GM18873 (cell line): ENCODE measurements around the gene NEU4.
"Not testable (repeated sequence)": the region's sequence is repeated elsewhere in the genome, so short reads cannot be mapped to it uniquely, and the experiment has no call there.

Experiments
- ATAC-seq: cut with Tn5 transposase; IDR thresholded peaks from one replicate; pipeline ENCODE4 v1.9.1; 2021; ENCODE audit warnings: mild to moderate bottlenecking, moderate library complexity, moderate number of reproducible peaks; ENCODE audit not compliant: unreplicated experiment, low FRiP score

NEU4 gene

DNA sequence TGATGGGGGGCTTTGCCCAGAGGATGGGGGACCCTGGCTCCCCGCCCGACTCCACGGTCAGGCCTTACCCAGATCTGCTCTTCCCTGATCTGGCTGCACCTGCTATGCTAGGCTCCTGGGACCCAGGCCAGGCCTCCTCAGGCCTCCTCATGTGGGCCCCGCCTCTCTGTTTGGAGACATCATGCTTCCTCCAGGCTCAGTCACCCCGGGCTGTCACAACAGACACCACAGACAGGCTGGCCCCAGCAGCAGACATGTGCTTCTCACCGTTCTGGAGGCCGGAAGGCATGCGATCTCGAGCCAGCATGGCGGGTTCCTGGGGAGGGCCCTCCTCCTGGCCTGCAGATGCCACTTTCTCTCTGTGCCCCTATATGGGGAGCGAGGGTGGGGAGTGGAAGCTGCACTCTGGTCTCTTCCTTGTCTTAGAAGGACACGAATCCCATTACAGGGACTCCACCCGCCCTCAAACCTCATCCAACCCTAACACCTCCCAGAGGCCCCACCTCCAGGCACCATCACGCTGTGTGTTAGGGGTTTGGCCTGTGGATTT lies 10.8 kb upstream of the NEU4 start:
- no peak for ATAC-seq

DNA sequence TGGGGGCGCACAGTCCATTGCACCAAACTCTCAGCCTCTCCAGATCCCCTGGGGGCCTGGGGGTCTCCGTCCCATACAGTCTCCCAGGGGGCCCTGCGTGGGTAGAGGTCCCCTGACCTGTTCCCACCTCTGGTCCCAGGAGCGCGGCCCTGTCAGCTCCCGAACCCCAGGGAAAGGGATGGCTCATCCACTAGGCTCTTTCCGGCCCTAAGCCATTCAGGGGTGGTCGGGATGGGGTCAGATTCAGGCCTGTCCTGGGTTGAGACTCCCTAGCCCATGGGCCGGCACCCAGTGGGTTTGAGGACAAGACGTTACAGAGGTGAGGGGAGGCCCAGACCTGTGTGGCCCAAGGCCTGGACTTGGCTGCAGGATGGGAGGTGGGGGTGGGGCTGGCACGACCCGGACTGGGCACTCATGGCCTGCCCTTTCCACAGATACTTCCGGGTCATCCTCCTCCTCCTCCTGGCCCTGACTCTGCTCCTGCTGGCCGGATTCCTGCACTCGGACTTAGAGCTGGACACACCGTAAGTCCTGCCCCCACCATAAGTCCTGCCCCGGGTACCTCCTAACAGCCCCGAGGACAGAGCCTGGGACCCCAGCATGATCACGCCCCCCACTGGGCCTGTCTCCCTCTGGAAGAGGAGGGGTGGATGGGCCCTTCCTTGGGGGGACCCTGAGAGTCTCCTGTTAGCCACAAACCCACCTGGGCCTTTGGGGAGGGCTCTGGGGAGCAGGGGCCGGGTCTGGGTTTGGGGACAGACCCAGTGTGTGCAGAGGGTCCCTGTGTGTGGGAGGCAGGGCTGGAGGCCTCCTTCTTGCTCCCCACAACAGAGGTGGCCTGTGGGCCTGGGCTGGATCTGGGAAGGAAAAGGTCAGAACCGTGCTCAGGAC lies 10.1 kb upstream of the NEU4 start:
- ATAC-seq = no peak

DNA sequence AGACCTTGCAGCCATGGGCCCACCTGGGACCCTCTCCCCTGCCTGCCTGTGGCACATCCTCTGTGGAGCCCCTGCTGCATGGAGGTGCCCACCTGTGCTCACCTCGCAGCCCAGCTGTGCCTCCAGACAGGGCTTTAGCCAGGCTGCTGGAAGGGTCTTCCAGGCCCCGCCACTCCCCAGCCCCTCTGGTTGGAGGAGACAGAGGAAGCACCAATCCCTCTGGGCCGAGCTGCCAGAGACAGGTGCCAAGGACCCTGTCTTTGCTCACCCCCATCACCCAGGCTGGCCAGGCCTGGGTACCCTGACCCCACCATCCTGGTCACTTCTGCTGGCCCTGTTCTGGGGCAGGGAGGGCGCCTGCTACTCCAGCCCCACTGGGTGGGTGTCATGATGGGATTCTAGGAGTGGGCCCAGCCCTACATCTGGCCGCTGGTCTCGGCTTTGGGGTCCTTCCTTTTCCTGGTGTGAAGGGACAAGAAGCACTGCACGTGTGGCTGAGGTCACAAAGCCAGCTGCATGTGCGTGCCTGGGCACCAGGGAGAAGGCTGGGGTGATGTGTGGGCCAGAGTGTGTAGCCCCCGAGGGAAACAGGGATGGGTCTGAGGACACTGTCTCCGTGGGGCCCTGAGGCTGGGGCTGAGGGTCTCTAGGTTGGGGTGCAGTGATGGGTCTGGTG lies 9.3 kb upstream of the NEU4 start:
- no peak for ATAC-seq

DNA sequence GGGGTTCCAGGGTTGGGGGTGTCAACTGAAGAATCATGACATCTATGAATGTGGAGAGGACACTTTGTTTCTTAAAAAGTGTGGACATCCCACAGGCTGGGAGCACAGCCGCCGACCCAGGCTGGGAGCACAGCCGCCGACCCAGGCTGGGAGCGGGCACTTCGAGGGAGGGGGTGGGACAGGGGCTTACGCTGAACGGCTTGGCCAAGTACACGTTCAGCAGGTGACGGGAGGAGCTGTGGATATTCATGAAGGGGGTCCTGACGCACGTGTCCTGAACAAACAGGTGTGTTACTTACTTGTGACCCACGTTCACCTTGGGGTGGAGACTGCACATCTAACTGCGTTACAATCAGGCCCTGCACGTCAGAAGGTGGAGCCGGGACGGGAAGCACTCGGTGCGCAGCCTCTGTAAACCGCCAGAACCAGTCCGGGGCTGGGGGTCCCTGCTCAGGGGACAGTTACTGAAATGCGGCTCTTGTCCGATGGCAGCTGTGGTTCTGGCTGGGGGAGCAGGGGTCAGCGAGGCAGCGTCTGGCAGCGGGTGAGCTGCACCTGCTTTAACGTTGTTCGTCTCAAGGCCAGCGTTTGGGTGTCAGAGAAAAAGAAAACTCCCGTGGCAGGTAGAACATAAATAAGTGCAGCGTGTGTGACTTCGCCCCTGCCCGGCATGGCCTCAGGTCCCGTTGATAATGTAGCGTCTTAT lies 8.6 kb upstream of the NEU4 start:
- ATAC-seq = not testable (repeated sequence)

DNA sequence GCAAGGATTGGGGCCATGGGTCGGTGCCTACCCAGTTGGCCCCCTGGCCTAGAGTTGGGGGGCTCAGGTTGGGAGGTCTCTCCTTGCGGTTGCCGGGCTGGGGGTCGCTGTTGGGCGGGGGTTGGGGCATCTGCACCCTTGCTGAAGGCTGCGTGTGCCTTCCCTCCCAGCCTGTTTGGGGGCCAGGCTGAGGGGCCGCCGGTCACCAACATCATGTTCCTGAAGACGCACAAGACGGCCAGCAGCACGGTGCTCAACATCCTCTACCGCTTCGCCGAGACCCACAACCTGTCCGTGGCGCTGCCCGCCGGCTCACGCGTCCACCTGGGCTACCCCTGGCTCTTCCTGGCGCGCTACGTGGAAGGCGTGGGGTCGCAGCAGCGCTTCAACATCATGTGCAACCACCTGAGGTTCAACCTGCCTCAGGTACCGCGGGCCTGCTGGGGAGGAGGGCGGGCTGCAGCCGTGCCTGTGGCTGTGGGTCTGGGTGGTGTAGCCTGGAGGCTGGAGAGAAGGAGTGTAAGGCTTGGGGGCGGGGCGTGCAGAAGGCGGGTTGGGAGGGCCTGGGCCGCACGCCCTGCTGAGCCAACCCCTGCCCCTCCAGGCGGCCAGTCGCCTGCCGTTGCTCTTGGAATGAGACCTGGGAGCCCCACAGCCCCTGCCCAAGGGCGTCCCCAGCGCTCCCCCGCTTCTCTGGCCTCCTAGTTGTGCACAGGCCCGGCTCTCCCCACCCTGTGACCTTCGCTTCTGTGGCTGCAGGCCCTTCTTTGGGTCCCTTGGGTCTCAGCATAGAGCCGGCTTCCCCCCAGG lies 7.2 kb upstream of the NEU4 start:
- no peak for ATAC-seq

DNA sequence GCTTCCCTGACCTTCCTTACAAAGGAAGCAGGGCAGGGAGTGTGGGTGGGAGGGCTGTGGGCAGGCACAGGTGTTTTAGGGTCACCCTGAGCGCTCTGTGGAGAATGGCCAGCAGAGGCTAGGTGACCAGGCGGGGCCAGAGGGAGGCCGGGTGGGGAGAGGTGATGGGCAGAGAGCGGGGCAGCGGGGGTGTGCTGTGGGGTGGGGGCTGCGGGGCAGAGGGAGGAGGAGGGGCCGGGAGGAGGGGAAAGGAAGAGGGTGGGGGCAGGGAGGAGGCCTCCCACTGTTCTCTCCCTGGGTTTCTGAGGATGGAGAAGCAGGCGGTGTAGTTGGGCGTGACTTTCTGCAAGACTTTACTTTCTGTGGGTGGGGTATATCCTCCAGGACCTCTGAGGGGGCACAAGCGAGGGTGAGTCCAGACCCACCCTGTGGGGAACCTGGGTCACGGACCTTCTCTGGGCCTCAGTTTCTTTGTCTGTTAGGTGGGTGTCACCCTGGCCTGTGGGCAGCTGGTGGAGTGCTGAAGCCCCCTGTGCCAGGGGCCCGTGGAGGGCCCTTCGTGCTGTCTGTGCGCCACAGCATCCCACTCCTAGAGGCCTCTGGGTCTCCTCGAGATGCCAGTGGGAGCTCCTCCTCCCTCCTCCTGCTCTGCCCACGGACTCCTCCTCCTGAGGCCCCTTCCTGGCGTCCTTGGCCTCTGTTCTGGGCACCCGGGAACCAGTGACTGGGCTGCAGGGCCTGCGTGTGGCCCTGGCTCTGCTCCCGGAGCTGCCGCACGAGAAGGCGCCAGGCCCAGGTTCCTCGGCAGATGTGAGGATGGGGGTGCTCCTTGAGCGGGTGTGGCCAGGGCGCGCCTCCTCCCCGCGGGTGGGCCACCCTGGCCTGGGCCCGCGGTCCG lies 6.3 kb upstream of the NEU4 start:
- no peak for ATAC-seq

DNA sequence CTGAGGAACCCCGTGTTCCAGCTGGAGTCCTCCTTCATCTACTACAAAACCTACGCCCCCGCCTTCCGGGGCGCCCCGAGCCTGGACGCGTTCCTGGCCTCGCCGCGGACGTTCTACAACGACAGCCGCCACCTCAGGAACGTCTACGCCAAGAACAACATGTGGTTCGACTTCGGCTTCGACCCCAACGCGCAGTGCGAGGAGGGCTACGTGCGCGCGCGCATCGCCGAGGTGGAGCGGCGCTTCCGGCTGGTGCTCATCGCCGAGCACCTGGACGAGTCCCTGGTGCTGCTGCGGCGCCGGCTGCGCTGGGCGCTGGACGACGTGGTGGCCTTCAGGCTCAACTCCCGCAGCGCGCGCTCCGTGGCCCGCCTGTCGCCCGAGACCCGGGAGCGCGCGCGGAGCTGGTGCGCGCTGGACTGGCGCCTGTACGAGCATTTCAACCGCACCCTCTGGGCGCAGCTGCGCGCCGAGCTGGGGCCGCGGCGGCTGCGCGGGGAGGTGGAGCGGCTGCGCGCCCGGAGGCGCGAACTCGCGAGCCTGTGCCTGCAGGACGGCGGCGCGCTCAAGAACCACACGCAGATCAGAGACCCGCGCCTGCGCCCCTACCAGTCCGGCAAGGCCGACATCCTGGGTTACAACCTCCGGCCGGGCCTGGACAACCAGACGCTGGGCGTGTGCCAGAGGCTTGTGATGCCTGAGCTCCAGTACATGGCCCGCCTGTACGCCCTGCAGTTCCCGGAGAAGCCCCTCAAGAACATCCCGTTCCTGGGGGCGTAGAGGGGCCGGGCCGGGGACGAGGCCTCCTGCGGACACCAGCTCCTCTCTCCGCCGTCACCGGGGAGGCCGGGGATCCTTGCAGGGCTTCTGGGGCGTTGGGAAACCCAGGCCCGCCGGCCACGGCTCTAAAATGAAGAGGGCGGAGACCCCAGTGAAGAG lies 5.3 kb upstream of the NEU4 start:
- no peak for ATAC-seq

DNA sequence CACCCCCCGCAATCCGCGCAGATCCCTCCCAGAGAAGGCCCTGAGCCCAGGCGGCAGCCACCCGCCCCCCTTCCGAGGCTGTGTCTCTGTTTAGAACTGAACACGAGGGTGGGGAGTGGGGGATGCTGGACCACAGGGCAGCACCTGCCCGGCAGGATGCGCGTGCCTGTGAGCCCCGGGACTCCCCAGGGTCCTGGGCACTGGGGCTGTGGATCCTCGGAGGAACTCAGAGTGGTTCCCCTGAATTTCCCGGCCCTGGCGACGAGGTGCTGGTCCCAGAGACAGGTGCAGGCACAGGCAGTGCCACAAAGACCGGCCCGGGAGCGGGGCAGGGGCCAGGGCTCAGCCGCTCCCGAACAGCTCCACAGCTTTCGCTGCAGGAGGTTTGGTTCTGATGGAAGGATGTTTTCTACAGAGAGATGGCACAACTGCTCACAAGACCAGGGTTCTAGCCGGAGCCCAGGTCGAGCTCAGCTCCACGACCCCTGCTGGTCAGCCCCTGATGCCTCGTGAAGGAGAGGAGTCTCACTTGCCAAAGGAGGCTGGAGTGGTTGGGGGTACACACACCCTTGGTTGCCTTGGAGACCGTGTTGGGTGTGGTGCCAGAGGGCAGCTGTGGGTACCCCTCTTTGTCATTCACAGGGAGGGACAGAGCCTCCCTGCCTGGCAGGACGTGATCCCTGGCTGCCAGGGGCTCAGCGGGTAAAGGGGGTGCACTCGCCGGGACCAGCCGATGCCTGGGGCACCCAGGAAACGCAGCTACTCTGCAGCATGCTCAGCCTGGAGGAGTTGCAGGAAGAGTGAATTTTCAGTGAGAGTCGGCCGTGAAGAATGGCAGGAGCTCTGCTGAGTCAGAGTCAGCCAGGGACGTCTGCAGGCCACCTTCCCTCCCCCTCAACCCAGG lies 4.4 kb upstream of the NEU4 start:
- no peak for ATAC-seq

DNA sequence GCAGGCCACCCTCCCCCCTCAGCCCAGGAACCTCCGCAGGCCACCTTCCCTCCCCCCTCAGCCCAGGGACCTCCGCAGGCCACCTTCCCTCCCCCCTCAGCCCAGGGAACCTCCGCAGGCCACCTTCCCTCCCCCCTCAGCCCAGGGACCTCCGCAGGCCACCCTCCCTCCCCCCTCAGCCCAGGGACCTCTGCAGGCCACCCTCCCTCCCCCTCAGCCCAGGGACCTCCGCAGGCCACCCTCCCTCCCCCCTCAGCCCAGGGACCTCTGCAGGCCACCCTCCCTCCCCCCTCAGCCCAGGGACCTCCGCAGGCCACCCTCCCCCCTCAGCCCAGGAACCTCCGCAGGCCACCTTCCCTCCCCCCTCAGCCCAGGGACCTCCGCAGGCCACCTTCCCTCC lies 2.8 kb upstream of the NEU4 start:
- not testable (repeated sequence) for ATAC-seq

DNA sequence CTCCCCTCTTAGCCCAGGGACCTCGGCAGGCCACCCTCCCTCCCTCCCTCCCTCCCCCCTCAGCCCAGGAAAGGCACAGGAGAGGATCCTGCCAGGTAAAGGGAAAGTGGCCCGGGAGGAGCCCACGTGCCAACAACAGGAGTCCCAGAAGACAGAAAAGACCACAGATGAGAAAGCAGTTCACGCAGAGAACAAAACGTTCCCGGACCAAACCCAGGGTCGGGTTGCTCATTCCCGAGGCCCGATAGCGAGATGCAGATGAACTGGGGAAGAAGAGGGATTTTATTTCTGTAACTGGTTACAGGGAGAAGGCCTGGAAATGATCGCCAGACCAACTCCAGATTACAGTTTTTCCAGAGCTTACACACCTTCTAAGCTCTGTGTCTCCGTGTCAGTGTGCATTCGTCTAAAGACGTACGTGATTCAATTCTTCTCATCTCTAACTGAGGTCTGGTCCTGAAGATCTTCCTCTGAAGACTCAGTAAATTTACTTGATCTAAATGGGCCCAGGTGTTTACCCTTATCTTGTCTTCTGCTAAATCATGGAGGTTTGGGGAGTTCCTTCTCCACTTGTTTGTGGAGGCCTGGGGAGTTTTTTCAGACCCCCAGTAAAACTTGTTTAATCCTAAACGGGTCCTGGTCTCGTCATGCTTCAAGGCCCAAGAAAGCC lies 807 bp upstream of the NEU4 start:
- no peak for ATAC-seq

DNA sequence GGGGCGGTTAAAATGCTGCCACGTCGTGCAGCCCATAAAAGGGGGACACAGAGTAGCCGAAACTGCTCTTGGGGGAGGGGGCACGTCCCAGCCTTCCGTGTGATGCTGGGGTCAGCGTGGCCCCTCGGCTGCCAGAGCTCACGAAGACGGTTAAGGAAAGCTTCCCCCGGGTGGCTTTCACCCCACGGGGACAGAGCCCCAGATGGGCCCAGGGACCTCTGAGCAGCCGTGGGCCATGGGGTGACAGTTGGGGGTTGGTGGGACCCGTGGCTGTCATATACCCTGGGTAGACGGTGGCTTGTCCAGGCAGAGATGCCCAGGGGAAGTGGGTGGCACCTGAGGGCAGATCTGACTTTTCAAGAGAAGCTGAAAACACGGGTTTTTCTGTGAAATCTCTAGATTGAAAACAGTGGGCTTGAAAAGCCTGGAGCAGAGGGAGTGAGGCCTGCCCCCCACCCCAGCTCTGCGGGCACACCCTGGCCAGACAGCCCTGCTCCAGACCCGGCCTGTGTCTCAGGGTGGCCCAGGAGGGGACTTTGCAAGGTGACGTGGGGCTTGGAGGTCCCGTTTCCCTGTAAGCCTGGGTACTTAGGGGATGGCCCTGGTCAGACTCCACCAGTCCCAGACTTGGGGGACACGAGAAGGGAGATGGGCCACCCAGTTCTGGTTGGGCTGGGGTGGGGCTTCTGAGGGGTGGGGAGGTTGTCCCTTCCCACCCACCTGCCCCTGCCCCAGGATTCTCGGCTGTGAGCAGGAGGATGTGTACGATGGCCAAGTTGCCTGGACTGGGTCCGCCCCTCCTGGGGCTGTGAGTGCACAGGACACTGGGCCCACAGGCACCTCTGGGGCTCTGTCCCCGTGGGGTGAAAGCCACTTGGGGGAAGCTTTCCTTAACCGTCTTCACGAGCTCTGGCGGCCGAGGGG lies 652 bp downstream of the NEU4 start:
- ATAC-seq = no peak

DNA sequence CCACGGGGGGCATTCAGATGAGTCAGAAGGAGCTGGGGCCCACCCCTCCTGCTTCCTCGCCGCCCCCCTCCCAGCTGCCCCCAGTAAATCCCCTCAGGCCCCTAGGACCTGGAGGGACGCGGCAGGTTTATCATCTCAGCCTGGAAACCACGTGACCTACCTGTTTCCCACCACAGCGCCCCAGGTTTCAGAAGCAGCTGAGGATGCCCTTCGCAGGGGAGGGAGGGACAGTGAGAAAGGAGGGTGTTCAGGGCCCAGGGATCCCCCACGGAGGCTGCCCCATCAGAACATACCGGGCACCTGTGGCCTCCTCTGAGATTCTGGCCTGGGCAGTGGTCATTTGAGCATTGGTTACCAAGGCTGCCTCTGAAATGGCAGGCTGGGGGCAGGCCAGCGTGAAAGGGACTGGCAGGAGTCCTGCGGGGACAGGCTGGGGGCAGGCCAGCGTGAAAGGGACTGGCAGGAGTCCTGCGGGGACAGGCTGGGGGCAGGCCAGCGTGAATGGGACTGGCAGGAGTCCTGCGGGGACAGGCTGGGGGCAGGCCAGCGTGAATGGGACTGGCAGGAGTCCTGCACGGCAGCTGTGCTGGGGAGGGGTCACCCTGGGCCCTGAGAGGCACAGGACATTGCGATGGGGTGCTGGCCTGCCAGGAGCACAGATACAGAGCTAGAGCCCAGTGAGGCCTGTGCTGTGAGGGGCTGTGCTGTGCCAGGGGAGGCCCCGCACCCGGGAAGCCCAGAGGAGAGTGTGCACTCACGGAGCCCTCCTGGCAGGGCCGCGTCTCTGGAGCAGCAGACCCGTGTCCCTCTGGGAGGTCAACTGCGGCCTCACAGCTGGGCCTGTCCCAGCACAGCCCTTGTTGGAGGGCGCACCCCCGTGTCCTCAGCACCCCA lies 1.6 kb downstream of the NEU4 start:
- no peak for ATAC-seq

DNA sequence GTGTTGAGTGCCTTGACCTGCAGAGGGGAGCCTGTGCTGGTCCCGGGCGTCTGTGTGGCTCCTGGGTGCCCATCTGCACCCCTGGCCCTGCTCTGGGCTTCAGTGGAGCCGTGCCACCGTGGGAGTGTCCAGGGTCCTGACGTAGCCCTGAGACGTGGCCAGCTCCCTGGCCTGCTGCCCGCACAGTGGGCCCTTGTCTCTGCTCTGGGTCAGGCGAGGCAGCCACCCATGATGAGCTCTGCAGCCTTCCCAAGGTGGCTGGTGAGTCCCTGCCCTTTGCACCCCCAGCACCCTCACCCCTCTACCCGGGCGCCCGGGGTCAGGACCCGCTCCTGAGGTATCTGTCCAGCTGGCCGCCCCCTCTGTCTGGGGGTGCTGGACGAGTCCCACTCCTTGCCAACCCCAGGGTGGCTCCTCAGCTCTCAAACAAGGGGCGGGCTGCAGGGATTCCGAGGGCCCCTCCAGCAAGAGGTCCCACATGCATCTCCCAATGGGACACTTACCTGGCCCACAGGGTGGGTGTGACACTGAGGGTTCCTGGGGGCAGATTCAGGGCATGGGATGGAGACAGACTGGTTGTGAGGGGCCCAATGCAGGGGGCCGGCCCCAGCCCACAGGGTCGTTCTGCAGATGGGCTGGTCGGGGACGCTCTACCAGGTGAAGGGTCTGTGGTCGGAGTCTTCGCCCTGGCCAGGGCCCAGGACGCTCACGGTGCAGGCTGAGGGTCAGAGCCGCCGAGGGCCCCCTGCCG lies 2.4 kb downstream of the NEU4 start:
- no peak for ATAC-seq
